Measurements from ENCODE around the gene NUP205. TPM values are rescaled to one million over a fixed set of nuclear protein-coding genes. Genes with fewer than 3 reads are reported as not detected.
"Not testable (repeated sequence)": the region's sequence is repeated elsewhere in the genome, so short reads cannot be mapped to it uniquely, and the experiment has no call there.

NUP205 gene
- total RNA-seq, 1 experiment from 2014 or later = 171 TPM

DNA sequence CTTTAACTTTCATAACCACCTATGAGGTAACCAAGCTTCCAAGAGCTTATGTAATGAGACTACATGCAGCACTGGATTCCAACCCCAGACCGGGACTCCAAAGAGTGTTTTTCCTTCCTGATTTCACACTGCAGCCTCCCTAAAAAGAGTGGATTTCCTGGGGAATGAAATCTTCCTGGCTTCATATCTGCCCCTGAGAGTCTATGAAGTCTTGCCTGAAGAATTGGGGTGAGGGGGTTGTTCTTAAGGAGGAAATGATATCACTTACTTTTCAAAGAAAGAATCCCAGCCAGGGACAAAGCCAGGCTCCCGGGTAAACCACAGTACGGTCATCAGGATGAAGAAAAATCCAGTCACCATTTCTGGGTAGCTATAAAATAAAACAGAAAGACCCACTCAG, 134.3 kb downstream of the NUP205 start:
- no peak overlapping the region; the same call in 1 of the 2 replicates for H3K27ac Mint-ChIP-seq
- CTCF ChIA-PET = interaction anchor here (0.7 to 2.7 kb wide), 2 partner anchors 13 to 19 kb away, joined by 3 to 8 read pairs; no protein-coding TSS in a partner anchor

DNA sequence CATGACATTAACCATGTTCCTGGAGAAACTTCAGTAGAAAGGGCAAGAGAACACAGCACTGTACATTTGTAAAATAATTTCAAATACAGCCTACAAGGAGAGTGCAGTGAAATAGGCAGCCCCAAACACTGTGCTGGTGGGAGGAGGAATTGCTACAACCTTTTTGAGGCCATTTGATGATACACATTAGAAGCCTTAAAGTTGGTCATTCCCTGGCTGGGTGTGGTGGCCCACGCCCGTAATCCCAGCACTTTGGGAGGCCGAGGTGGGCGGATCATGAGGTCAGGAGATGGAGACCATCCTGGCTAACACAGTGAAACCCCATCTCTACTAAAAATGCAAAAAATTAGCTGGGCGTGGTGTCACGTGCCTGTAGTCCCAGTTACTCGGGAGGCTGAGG, 134.9 kb downstream of the NUP205 start:
- H3K27ac Mint-ChIP-seq; H3K27me3 Mint-ChIP-seq (ENCODE audit: low read depth); DNase-seq (ENCODE audit: low spot score); CTCF ChIA-PET; H3K9me3 Mint-ChIP-seq; H3K36me3 Mint-ChIP-seq; ATAC-seq; H3K4me3 Mint-ChIP-seq; H3K4me1 Mint-ChIP-seq: not testable (repeated sequence)
- POLR2A ChIA-PET = interaction anchor here (0.7 kb wide), 1 partner anchor 30 kb away, joined by 3 read pairs; the partner anchor contains the start of gene STMP1

More for the DNA sequence above, 134.3 kb downstream of the NUP205 start:
- peaks cover 8% of the 10 kb centered on the region for H3K36me3 Mint-ChIP-seq
- H3K4me1 Mint-ChIP-seq = peaks cover under 1% of the 10 kb centered on the region
- no peaks in the 10 kb centered on the region for H3K27me3 Mint-ChIP-seq (ENCODE audit: low read depth)
- DNase-seq (ENCODE audit: low spot score) = no peak
- no peak for ATAC-seq
- TF ChIP-seq, protein P1, sequence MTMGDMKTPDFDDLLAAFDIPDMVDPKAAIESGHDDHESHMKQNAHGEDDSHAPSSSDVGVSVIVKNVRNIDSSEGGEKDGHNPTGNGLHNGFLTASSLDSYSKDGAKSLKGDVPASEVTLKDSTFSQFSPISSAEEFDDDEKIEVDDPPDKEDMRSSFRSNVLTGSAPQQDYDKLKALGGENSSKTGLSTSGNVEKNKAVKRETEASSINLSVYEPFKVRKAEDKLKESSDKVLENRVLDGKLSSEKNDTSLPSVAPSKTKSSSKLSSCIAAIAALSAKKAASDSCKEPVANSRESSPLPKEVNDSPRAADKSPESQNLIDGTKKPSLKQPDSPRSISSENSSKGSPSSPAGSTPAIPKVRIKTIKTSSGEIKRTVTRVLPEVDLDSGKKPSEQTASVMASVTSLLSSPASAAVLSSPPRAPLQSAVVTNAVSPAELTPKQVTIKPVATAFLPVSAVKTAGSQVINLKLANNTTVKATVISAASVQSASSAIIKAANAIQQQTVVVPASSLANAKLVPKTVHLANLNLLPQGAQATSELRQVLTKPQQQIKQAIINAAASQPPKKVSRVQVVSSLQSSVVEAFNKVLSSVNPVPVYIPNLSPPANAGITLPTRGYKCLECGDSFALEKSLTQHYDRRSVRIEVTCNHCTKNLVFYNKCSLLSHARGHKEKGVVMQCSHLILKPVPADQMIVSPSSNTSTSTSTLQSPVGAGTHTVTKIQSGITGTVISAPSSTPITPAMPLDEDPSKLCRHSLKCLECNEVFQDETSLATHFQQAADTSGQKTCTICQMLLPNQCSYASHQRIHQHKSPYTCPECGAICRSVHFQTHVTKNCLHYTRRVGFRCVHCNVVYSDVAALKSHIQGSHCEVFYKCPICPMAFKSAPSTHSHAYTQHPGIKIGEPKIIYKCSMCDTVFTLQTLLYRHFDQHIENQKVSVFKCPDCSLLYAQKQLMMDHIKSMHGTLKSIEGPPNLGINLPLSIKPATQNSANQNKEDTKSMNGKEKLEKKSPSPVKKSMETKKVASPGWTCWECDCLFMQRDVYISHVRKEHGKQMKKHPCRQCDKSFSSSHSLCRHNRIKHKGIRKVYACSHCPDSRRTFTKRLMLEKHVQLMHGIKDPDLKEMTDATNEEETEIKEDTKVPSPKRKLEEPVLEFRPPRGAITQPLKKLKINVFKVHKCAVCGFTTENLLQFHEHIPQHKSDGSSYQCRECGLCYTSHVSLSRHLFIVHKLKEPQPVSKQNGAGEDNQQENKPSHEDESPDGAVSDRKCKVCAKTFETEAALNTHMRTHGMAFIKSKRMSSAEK (CRISPR knock-in tag; IDR thresholded peaks at IDR 0.05; ENCODE audit: borderline replicate concordance) = no peak
- TF ChIP-seq TP53 (CRISPR knock-in tag; IDR thresholded peaks at IDR 0.05) (no peak), SOX15 (CRISPR knock-in tag; IDR thresholded peaks at IDR 0.05) (no peak), GABPB1 (CRISPR knock-in tag; IDR thresholded peaks at IDR 0.05) (no peak), CBFB (CRISPR knock-in tag; IDR thresholded peaks at IDR 0.05; ENCODE audit: low read depth) (no peak), FOXK1 (CRISPR knock-in tag; IDR thresholded peaks at IDR 0.05) (no peak), ZNF232 (CRISPR knock-in tag; IDR thresholded peaks at IDR 0.05) (no peak), PRRX2 (CRISPR knock-in tag; IDR thresholded peaks at IDR 0.05) (no peak), ZNF416 (CRISPR knock-in tag; IDR thresholded peaks at IDR 0.05) (no peak), IRF2 (CRISPR knock-in tag; IDR thresholded peaks at IDR 0.05; ENCODE audit: borderline replicate concordance, low read depth) (no peak)
- TF ChIP-seq, protein P2, sequence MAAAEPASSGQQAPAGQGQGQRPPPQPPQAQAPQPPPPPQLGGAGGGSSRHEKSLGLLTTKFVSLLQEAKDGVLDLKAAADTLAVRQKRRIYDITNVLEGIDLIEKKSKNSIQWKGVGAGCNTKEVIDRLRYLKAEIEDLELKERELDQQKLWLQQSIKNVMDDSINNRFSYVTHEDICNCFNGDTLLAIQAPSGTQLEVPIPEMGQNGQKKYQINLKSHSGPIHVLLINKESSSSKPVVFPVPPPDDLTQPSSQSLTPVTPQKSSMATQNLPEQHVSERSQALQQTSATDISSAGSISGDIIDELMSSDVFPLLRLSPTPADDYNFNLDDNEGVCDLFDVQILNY (CRISPR knock-in tag; IDR thresholded peaks at IDR 0.05) = no peak
- POLR2A ChIA-PET = no interaction called here
- H3K4me3 Mint-ChIP-seq = no peak overlapping the region
- no peaks in the 10 kb centered on the region for H3K9me3 Mint-ChIP-seq

DNA sequence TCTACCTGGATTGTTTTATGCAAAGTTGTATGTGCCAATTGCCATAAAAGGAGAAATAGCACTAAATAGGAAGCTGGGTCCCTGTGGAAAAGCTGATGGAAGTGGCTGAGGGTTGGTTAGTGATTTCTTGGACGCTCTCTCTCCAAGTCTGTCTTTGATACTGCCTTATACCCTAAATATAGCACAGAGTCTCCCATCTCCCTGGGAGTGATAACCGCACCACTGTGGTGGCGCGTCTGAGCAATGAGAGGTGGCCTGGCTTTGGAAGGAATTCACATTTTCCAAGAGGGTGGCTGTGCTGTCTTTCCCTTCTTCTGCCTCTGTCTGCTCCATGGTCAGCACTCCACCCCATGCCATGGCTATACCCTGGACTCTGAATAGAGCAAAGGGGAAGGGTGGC, 135.8 kb downstream of the NUP205 start:
- H3K4me3 Mint-ChIP-seq = no peak overlapping the region
- peaks cover 8% of the 10 kb centered on the region for H3K4me1 Mint-ChIP-seq
- no peak for DNase-seq (ENCODE audit: low spot score)
- ATAC-seq = no peak
- H3K36me3 Mint-ChIP-seq = peaks cover 8% of the 10 kb centered on the region
- no peaks in the 10 kb centered on the region for H3K9me3 Mint-ChIP-seq
- TF ChIP-seq CREB1 (CRISPR knock-in tag; IDR thresholded peaks at IDR 0.05) = no peak
- TF ChIP-seq, protein P3, sequence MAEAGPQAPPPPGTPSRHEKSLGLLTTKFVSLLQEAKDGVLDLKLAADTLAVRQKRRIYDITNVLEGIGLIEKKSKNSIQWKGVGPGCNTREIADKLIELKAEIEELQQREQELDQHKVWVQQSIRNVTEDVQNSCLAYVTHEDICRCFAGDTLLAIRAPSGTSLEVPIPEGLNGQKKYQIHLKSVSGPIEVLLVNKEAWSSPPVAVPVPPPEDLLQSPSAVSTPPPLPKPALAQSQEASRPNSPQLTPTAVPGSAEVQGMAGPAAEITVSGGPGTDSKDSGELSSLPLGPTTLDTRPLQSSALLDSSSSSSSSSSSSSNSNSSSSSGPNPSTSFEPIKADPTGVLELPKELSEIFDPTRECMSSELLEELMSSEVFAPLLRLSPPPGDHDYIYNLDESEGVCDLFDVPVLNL (CRISPR knock-in tag; IDR thresholded peaks at IDR 0.05; ENCODE audit: borderline replicate concordance, low read depth) = no peak
- TF ChIP-seq, protein P4, sequence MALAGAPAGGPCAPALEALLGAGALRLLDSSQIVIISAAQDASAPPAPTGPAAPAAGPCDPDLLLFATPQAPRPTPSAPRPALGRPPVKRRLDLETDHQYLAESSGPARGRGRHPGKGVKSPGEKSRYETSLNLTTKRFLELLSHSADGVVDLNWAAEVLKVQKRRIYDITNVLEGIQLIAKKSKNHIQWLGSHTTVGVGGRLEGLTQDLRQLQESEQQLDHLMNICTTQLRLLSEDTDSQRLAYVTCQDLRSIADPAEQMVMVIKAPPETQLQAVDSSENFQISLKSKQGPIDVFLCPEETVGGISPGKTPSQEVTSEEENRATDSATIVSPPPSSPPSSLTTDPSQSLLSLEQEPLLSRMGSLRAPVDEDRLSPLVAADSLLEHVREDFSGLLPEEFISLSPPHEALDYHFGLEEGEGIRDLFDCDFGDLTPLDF (CRISPR knock-in tag; IDR thresholded peaks at IDR 0.05) = no peak
- TF ChIP-seq ELF4 (CRISPR knock-in tag; IDR thresholded peaks at IDR 0.05; ENCODE audit: low read depth) = no peak
- TF ChIP-seq NR3C1 (CRISPR knock-in tag; conservative IDR thresholded peaks at IDR 0.05; ENCODE audit: low read depth) = no peak
- no peak for TF ChIP-seq ZNF396 (CRISPR knock-in tag; IDR thresholded peaks at IDR 0.05; ENCODE audit: borderline replicate concordance)
- TF ChIP-seq, protein P1 (CRISPR knock-in tag; IDR thresholded peaks at IDR 0.05; ENCODE audit: borderline replicate concordance) = no peak
- no peak for TF ChIP-seq TEAD4 (CRISPR knock-in tag; IDR thresholded peaks at IDR 0.05)
- TF ChIP-seq, protein P5, sequence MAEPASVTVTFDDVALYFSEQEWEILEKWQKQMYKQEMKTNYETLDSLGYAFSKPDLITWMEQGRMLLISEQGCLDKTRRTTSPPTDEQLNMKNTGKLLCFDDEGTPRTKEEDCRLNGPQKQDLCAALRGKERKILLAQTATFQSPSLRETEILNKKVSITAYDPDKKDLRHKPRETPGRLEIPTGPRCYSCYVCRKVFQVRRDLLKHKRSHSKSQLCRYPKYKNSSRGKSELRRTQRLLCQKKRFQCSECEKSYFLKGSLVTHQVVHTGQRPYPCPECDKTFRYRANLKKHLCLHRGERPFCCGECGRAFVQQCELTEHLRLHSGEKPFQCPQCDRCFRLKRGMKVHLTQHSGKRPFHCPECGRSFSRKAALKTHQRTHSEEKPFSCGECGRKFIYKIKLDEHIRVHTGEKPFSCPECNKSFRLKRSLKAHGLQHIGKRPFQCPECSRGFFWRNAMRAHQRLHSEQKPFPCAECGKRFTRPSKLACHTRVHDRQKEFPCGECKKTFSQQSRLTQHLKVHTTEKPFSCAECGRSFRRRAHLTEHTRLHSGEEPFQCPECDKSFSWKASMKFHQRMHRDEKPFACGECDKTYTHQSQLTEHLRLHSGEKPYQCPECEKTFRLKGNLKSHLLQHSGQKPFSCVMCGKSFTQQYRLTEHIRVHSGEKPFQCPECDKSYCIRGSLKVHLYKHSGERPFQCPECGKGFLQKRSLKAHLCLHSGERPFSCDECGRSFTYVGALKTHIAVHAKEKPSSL (CRISPR knock-in tag; conservative IDR thresholded peaks at IDR 0.05) = no peak
- H3K27me3 Mint-ChIP-seq (ENCODE audit: low read depth) = no peaks in the 10 kb centered on the region
- ChIA-PET CTCF (interaction anchor here (1.2 kb wide), 1 partner anchor 11 kb away, joined by 4 read pairs; no protein-coding TSS in a partner anchor), POLR2A (no interaction called here)
- no peak overlapping the region for H3K27ac Mint-ChIP-seq

Measured in WTC11 (cell line).